Stimulated activated CD8-positive, alpha-beta memory T cell treated with anti-CD3 and anti-CD28 coated beads, Interleukin-7, amount 100 ng/mL, for 24 hours (primary cell): ENCODE results near the gene MUC2.

ENCODE experiments used
- DNase-seq: peaks from one replicate; pipeline ENCODE4 v3.0.0-alpha.2; 2020; ENCODE audit warnings: low read depth

MUC2 gene

GRCh38 chr11:1121813-1122663, 47.4 kb downstream of the MUC2 start:
- no peak for DNase-seq

- DNase-seq: no peak
Measured at GRCh38 chr11:1122664-1123002, 48.0 kb downstream of the MUC2 start.

GRCh38 chr11:1123970-1124369, 49.3 kb downstream of the MUC2 start:
- DNase-seq: no peak
